Measurements from ENCODE around the gene ATG101.

ATG101 gene

DNA sequence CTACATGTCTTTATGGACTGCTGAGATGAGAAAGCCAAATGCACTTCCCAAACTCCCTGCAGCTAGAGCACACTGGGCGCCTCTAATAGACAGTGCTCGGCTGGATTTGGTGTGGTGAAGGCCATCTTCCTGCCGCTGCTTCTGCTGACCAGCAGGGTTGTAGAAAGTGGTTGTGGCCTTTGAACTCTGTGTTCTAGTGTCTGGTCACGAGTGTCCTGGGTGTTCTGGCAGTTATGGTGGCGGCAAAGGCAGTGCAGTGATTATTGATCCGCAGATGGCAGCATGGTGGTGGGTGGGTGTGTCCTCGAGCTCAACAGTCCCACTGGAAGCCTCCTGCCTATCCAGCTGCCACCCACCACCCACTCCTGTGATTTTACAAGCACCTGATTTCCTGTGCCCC, 53.1 kb downstream of the ATG101 start:
- no peaks in the 10 kb centered on the region for H3K27me3 ChIP-seq (ENCODE audit: control insufficient read depth, insufficient read depth, low read length)
- no peak overlapping the region for H3K9ac ChIP-seq (ENCODE audit: low read length)
- no peaks in the 10 kb centered on the region for H3K36me3 ChIP-seq (ENCODE audit: control insufficient read depth, insufficient read depth, low read length)
- H3K27ac ChIP-seq (ENCODE audit: low read depth, low read length) = no peak overlapping the region
- no peak overlapping the region for H3K4me3 ChIP-seq (ENCODE audit: low read depth, low read length)
- peaks cover 56% of the 10 kb centered on the region for H3K4me1 ChIP-seq (ENCODE audit: control insufficient read depth, insufficient read depth, low read length)
- H3K9me3 ChIP-seq (ENCODE audit: control insufficient read depth, insufficient read depth, low read depth, low read length) = no peaks in the 10 kb centered on the region

- no peak overlapping the region for H3K27ac ChIP-seq (ENCODE audit: low read depth, low read length)
- no peak overlapping the region for H3K4me3 ChIP-seq (ENCODE audit: low read depth, low read length)
- H3K36me3 ChIP-seq (ENCODE audit: control insufficient read depth, insufficient read depth, low read length) = no peaks in the 10 kb centered on the region
- H3K27me3 ChIP-seq (ENCODE audit: control insufficient read depth, insufficient read depth, low read length) = no peaks in the 10 kb centered on the region
- H3K4me1 ChIP-seq (ENCODE audit: control insufficient read depth, insufficient read depth, low read length) = peaks cover 56% of the 10 kb centered on the region
- H3K9me3 ChIP-seq (ENCODE audit: control insufficient read depth, insufficient read depth, low read depth, low read length) = no peaks in the 10 kb centered on the region
- H3K9ac ChIP-seq (ENCODE audit: low read length) = no peak overlapping the region
Measured at GRCh38 chr12:52123487-52124186, 53.9 kb downstream of the ATG101 start.

GRCh38 chr12:52125476-52125900, 55.7 kb downstream of the ATG101 start:
- Histone ChIP-seq H3K27me3 (ENCODE audit: control insufficient read depth, insufficient read depth, low read length) (no peaks in the 10 kb centered on the region), H3K9me3 (ENCODE audit: control insufficient read depth, insufficient read depth, low read depth, low read length) (no peaks in the 10 kb centered on the region), H3K27ac (ENCODE audit: low read depth, low read length) (peak overlapping the region; percentile 73), H3K4me1 (ENCODE audit: control insufficient read depth, insufficient read depth, low read length) (peaks cover 52% of the 10 kb centered on the region), H3K9ac (ENCODE audit: low read length) (peak overlapping the region; percentile 56), H3K36me3 (ENCODE audit: control insufficient read depth, insufficient read depth, low read length) (no peaks in the 10 kb centered on the region), H3K4me3 (ENCODE audit: low read depth, low read length) (peak overlapping the region; percentile 24; the same call in 1 of the 2 replicates)

DNA sequence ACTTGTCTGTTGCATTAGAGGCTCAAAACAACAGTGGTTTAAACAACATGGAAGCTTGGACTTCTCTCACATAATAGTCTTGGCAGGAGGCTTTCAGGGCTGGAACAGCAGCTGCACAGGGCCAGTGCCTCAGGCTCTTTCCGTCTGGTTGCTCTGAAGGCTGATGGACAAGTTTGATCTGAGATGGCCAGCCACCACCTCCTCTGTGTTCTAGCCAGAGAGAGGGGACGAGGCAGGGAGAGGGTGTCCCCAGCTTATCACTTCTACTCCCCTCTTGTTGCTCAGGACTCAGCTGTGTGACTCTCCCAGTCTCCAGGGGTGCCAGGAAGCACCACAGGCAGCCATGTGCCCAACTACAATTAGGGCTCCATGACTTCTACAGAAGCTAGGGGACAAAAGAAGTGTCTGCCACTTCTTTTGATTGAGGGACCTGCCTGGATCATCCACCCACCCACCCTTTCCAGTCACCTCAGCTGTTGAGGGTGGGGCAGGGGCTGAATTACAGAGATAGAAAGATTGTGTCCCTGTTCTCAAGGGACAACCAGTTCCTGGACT, 56.3 kb downstream of the ATG101 start:
- Histone ChIP-seq H3K9ac (ENCODE audit: low read length) (peak overlapping the region; percentile 56), H3K36me3 (ENCODE audit: control insufficient read depth, insufficient read depth, low read length) (no peaks in the 10 kb centered on the region), H3K4me3 (ENCODE audit: low read depth, low read length) (0 out of 2 replicates have a peak overlapping the region, but pooled peaks have one; percentile 24), H3K4me1 (ENCODE audit: control insufficient read depth, insufficient read depth, low read length) (peaks cover 57% of the 10 kb centered on the region), H3K9me3 (ENCODE audit: control insufficient read depth, insufficient read depth, low read depth, low read length) (no peaks in the 10 kb centered on the region), H3K27ac (ENCODE audit: low read depth, low read length) (peak overlapping the region; percentile 73), H3K27me3 (ENCODE audit: control insufficient read depth, insufficient read depth, low read length) (no peaks in the 10 kb centered on the region)

Measured in HUES6 (cell line).